ENCODE data around the gene SEZ6L2. TPM values are rescaled to one million over a fixed set of nuclear protein-coding genes. Genes with fewer than 3 reads are reported as not detected.

SEZ6L2 gene
- total RNA-seq, 4 donors from 2014 or later, result 1.4 to 100 (median 3.1) TPM

DNA sequence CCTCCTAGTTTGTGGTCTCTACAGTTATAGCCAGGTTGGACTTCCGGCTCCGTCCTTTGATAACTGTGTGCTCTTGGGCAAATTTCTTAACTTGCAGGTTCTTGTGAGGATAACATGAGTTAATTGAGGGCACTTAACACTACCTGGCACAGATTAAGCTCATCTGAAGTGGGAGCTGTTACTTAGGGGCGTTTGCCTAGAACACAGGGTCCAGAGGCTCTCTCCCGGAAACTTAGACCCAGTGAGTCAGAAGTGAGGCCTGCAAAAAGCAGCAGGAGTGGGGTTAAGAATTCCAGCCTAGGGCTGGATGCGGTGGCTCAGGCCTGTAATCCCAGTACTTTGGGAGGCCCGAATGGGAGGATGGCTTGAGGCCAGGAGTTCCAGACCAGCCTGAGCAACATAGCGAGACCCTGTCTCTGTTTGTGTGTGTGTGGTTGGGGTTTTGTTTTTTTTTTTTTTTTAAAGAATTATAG is 77.7 kb downstream of the SEZ6L2 start:
- H3K4me3 ChIP-seq (ENCODE audit: low read depth, poor library complexity, severe bottlenecking), result peak overlapping the region; percentile 54
- intact Hi-C loops (cut with DNase I; ENCODE audit: low total_unique reads), result no loop called here
- TF ChIP-seq, protein P1, sequence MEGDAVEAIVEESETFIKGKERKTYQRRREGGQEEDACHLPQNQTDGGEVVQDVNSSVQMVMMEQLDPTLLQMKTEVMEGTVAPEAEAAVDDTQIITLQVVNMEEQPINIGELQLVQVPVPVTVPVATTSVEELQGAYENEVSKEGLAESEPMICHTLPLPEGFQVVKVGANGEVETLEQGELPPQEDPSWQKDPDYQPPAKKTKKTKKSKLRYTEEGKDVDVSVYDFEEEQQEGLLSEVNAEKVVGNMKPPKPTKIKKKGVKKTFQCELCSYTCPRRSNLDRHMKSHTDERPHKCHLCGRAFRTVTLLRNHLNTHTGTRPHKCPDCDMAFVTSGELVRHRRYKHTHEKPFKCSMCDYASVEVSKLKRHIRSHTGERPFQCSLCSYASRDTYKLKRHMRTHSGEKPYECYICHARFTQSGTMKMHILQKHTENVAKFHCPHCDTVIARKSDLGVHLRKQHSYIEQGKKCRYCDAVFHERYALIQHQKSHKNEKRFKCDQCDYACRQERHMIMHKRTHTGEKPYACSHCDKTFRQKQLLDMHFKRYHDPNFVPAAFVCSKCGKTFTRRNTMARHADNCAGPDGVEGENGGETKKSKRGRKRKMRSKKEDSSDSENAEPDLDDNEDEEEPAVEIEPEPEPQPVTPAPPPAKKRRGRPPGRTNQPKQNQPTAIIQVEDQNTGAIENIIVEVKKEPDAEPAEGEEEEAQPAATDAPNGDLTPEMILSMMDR (IDR thresholded peaks at IDR 0.05), result no peak
- no peak for TF ChIP-seq POLR2A (IDR thresholded peaks at IDR 0.05)
- DNase-seq (ENCODE audit: low spot score in 2 of 2), result no peak
- 12 to 19% methylated on average over 7 of the region's 7 CpGs for WGBS, 2 donors

Other genes starting within 250 kb of the SEZ6L2 start
- 1 to 10 TPM; 4.0 to 5.7 (median 4.7) TPM for gene SPN, start 236.3 kb downstream of the SEZ6L2 start, total RNA-seq
- gene QPRT, start 220.4 kb downstream of the SEZ6L2 start, total RNA-seq, result 1 to 10 TPM; 1.9 to 3.6 (median 2.7) TPM
- 1 to 10 TPM in 1 of 4 donors, under 1 TPM in 1, not detected in 2; 0.27 to 1.1 TPM for gene C16orf54, start 153.6 kb downstream of the SEZ6L2 start, total RNA-seq
- not detected for gene ZG16, start 121.3 kb downstream of the SEZ6L2 start, total RNA-seq
- 10 to 100 TPM; 36.8 to 81.2 (median 44.9) TPM for gene KIF22, start 108.8 kb downstream of the SEZ6L2 start, total RNA-seq
- 100 to 1,000 TPM in 1 of 4 donors, 10 to 100 TPM in 3; 62.1 to 101 (median 84.8) TPM for gene MAZ, start 93.0 kb downstream of the SEZ6L2 start, total RNA-seq
- 1 to 10 TPM in 3 of 4 donors, not detected in 1; 1.1 to 3.6 (median 1.4) TPM for gene PRRT2, start 87.4 kb downstream of the SEZ6L2 start, total RNA-seq
- gene PAGR1, start 83.4 kb downstream of the SEZ6L2 start, total RNA-seq, result 10 to 100 TPM; 28.0 to 33.5 (median 32.1) TPM
- 10 to 100 TPM; 58.2 to 94.1 (median 70.4) TPM for gene MVP, start 79.1 kb downstream of the SEZ6L2 start, total RNA-seq
- gene CDIPT, start 36.3 kb downstream of the SEZ6L2 start, total RNA-seq, result 100 to 1,000 TPM in 3 of 4 donors, 10 to 100 TPM in 1; 83.4 to 122 (median 108) TPM
- gene ASPHD1, start 938 bp upstream of the SEZ6L2 start, total RNA-seq, result not detected
- gene KCTD13, start 26.7 kb upstream of the SEZ6L2 start, total RNA-seq, result 10 to 100 TPM; 19.7 to 34.4 (median 26.0) TPM
- gene TMEM219, start 62.5 kb upstream of the SEZ6L2 start, total RNA-seq, result 100 to 1,000 TPM; 118 to 143 (median 130) TPM
- gene TAOK2, start 74.3 kb upstream of the SEZ6L2 start, total RNA-seq, result 10 to 100 TPM; 35.5 to 47.9 (median 38.1) TPM
- gene HIRIP3, start 96.1 kb upstream of the SEZ6L2 start, total RNA-seq, result 10 to 100 TPM; 13.7 to 28.9 (median 21.5) TPM
- gene INO80E, start 96.7 kb upstream of the SEZ6L2 start, total RNA-seq, result 100 to 1,000 TPM in 1 of 4 donors, 10 to 100 TPM in 3; 40.9 to 157 (median 61.8) TPM
- 1 to 10 TPM in 1 of 4 donors, under 1 TPM in 2, not detected in 1; 0.21 to 2.6 (median 0.69) TPM for gene DOC2A, start 111.5 kb upstream of the SEZ6L2 start, total RNA-seq
- not detected for gene C16orf92, start 123.6 kb upstream of the SEZ6L2 start, total RNA-seq
- gene TLCD3B, start 131.7 kb upstream of the SEZ6L2 start, total RNA-seq, result not detected
- gene ALDOA, start 166.2 kb upstream of the SEZ6L2 start, total RNA-seq, result 100 to 1,000 TPM; 836 to 988 (median 910) TPM
- 10 to 100 TPM; 53.3 to 75.4 (median 67.4) TPM for gene PPP4C, start 176.4 kb upstream of the SEZ6L2 start, total RNA-seq
- gene TBX6, start 192.4 kb upstream of the SEZ6L2 start, total RNA-seq, result 1 to 10 TPM; 2.6 to 7.2 (median 3.8) TPM
- 100 to 1,000 TPM; 185 to 351 (median 229) TPM for gene YPEL3, start 196.7 kb upstream of the SEZ6L2 start, total RNA-seq
- gene GDPD3, start 214.0 kb upstream of the SEZ6L2 start, total RNA-seq, result 10 to 100 TPM in 3 of 4 donors, 1 to 10 TPM in 1; 7.4 to 15.2 (median 11.6) TPM
- gene MAPK3, start 223.7 kb upstream of the SEZ6L2 start, total RNA-seq, result 10 to 100 TPM; 39.6 to 62.3 (median 49.6) TPM